Midbrain (tissue), 1 donor: ENCODE data around the gene ATP13A2.

Experiments
- DNase-seq: peaks from one replicate; lab custom pipeline; 2025; lab: John Stamatoyannopoulos, UW

The ATP13A2 gene

GRCh38 chr1:17004466-17005364 lies 7.0 kb downstream of the ATP13A2 start:
- no peak for DNase-seq

- DNase-seq, result no peak
These were observed 9.2 kb downstream of the ATP13A2 start for GRCh38 chr1:17002524-17002902.

- DNase-seq, result no peak
These were observed 9.8 kb downstream of the ATP13A2 start for GRCh38 chr1:17001760-17002523.

GRCh38 chr1:16999863-17000262 lies 11.9 kb downstream of the ATP13A2 start:
- no peak for DNase-seq

GRCh38 chr1:16998589-16998988 lies 13.1 kb downstream of the ATP13A2 start:
- no peak for DNase-seq

GRCh38 chr1:16996845-16997244 lies 14.9 kb downstream of the ATP13A2 start:
- DNase-seq, result no peak

- DNase-seq, result no peak
These were observed 18.1 kb downstream of the ATP13A2 start for GRCh38 chr1:16993521-16994038.

- no peak for DNase-seq
These were observed 19.1 kb downstream of the ATP13A2 start for GRCh38 chr1:16992675-16993074.

GRCh38 chr1:16992102-16992501 lies 19.6 kb downstream of the ATP13A2 start:
- DNase-seq, result no peak

- DNase-seq, result no peak
These were observed 20.2 kb downstream of the ATP13A2 start for GRCh38 chr1:16991571-16991970.

- no peak for DNase-seq
These were observed 21.9 kb downstream of the ATP13A2 start for GRCh38 chr1:16989676-16990391.

- DNase-seq, result no peak
These were observed 23.5 kb downstream of the ATP13A2 start for GRCh38 chr1:16988210-16988609.

GRCh38 chr1:16986962-16987361 lies 24.8 kb downstream of the ATP13A2 start:
- DNase-seq, result no peak

- no peak for DNase-seq
These were observed 25.2 kb downstream of the ATP13A2 start for GRCh38 chr1:16986560-16986959.

- no peak for DNase-seq
These were observed 25.6 kb downstream of the ATP13A2 start for GRCh38 chr1:16986113-16986512.

GRCh38 chr1:16984717-16985116 lies 27.0 kb downstream of the ATP13A2 start:
- DNase-seq, result peak; percentile 3

- no peak for DNase-seq
These were observed 28.1 kb downstream of the ATP13A2 start for GRCh38 chr1:16983649-16984048.

- no peak for DNase-seq
These were observed 28.8 kb downstream of the ATP13A2 start for GRCh38 chr1:16982902-16983301.

GRCh38 chr1:16981269-16981849 lies 30.4 kb downstream of the ATP13A2 start:
- DNase-seq, result no peak

GRCh38 chr1:16980473-16981268 lies 31.1 kb downstream of the ATP13A2 start, which contains the start of gene MFAP2:
TSS of gene MFAP2 (minus strand) at chr1:16980620. CDS start at chr1:16978273, 2,347 bp downstream.
- no peak for DNase-seq
